OCI-LY1 (cell line): ENCODE results near the gene ACTR3C.
A peak's percentile ranks its signal among the peaks of the same experiment; 100 is the strongest.

Source experiments
- H2AFZ ChIP-seq: fragments of 200-600 bp; sonication (generic), shearing (Covaris generic); 2 replicates; pipeline ENCODE4 v1.6.0; 2014; ENCODE audit warnings: antibody characterized with exemption, mild to moderate bottlenecking, low read length
- H3F3A ChIP-seq: fragments of 200-600 bp; sonication (generic), shearing (Covaris generic); 2 replicates; pipeline ENCODE4 v1.6.0; 2014; ENCODE audit warnings: mild to moderate bottlenecking, antibody characterized with exemption, low read length, moderate library complexity; ENCODE audit not compliant: insufficient read depth
- H3K27ac ChIP-seq: fragments of 200-600 bp; sonication (generic); 2 replicates; pipeline ENCODE4 v1.5.1; 2014; ENCODE audit warnings: low read length, mixed run types, mild to moderate bottlenecking, low read depth; ENCODE audit not compliant: poor library complexity, severe bottlenecking
- H3K27me3 ChIP-seq: fragments of 200-600 bp; sonication (generic); 2 replicates; pipeline ENCODE4 v1.6.0; 2014; ENCODE audit warnings: antibody characterized with exemption, mild to moderate bottlenecking, low read length, moderate library complexity; ENCODE audit not compliant: insufficient read depth
- H3K36me3 ChIP-seq: fragments of 200-600 bp; sonication (generic); 2 replicates; pipeline ENCODE4 v1.6.1; 2014; ENCODE audit warnings: mild to moderate bottlenecking, antibody characterized with exemption, low read length, moderate library complexity, mixed read lengths; ENCODE audit not compliant: insufficient read depth
- H3K4me1 ChIP-seq: fragments of 200-600 bp; sonication (generic); 2 replicates; pipeline ENCODE4 v1.5.1; 2014; ENCODE audit warnings: mild to moderate bottlenecking, low read length, moderate library complexity; ENCODE audit not compliant: insufficient read depth, severe bottlenecking
- H3K4me2 ChIP-seq: fragments of 200-600 bp; sonication (generic), shearing (Covaris generic); 2 replicates; pipeline ENCODE4 v1.6.1; 2014; ENCODE audit warnings: low read length
- H3K4me3 ChIP-seq: fragments of 200-600 bp; sonication (generic); 2 replicates; pipeline ENCODE4 v1.5.1; 2014; ENCODE audit warnings: low read length, low read depth, mild to moderate bottlenecking, mixed read lengths; ENCODE audit not compliant: poor library complexity, severe bottlenecking
- H3K79me2 ChIP-seq: fragments of 200-600 bp; shearing (Covaris generic); 2 replicates; pipeline ENCODE4 v1.6.1; 2016; ENCODE audit warnings: mixed run types, low read length, mixed read lengths; ENCODE audit not compliant: insufficient read depth
- H3K9ac ChIP-seq: fragments of 200-600 bp; sonication (generic), shearing (Covaris generic); 2 replicates; pipeline ENCODE4 v1.6.1; 2014; ENCODE audit warnings: mild to moderate bottlenecking, low read length, mixed read lengths
- H3K9me2 ChIP-seq: fragments of 200-600 bp; sonication (generic), shearing (Covaris generic); 2 replicates; pipeline ENCODE4 v1.6.1; 2014; ENCODE audit warnings: low read depth, mild to moderate bottlenecking, low read length, mixed read lengths
- H3K9me3 ChIP-seq: fragments of 200-600 bp; shearing (Covaris generic); 2 replicates; pipeline ENCODE4 v1.6.1; 2014; ENCODE audit warnings: low read length, mixed read lengths
- H4K20me1 ChIP-seq: fragments of 200-600 bp; sonication (generic), shearing (Covaris generic); 2 replicates; pipeline ENCODE4 v1.6.0; 2016; ENCODE audit warnings: mild to moderate bottlenecking, low read length; ENCODE audit not compliant: insufficient read depth
- EZH2 ChIP-seq: fragments of 200-600 bp; sonication (generic), shearing (Covaris generic); IDR thresholded peaks from 2 replicates; pipeline ENCODE4 v1.8.0; 2017; ENCODE audit warnings: borderline replicate concordance, mixed run types, mild to moderate bottlenecking, antibody characterized with exemption, low read length, moderate library complexity, mixed read lengths
- TF ChIP-seq, protein P1 (sequence below): fragments of 200-600 bp; sonication (generic), shearing (Covaris generic); IDR thresholded peaks from 2 replicates; pipeline ENCODE4 v1.5.1; 2017; ENCODE audit warnings: mild to moderate bottlenecking, antibody characterized with exemption, low read length, moderate library complexity, mixed read lengths

ACTR3C gene

DNA sequence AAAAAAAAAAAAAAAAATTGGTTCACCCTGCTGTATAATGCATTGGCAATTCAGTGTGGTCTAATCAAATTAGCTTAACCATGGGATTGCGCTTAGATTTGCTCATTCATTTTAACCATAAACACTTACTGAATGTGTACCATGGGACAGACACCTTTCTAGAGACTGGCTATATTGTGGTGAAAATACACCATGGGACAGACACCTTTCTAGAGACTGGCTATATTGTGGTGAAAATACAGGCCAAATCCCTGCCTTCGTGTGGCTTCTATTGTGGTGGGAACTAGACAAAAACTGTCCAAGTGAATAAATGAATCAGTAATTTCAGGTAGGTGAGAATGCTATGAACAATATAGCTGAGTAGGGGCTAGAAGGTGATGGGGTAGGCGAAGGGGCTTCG is 35.1 kb upstream of the ACTR3C start:
- Histone ChIP-seq H3K27me3 (no peaks in the 10 kb centered on the region), H3K9ac (no peak overlapping the region; the same call in 1 of the 2 replicates), H3K4me1 (peaks cover 56% of the 10 kb centered on the region), H3K9me2 (no peaks in the 10 kb centered on the region), H3K79me2 (no peaks in the 10 kb centered on the region), H4K20me1 (no peaks in the 10 kb centered on the region), H3F3A (0 out of 2 replicates have a peak, but pooled peaks cover 10% of the 10 kb centered on the region), H3K4me2 (no peak overlapping the region), H3K9me3 (no peaks in the 10 kb centered on the region), H3K27ac (peak overlapping the region; percentile 83), H3K36me3 (no peaks in the 10 kb centered on the region), H2AFZ (no peak overlapping the region), H3K4me3 (no peak overlapping the region)
- TF ChIP-seq, protein P1, sequence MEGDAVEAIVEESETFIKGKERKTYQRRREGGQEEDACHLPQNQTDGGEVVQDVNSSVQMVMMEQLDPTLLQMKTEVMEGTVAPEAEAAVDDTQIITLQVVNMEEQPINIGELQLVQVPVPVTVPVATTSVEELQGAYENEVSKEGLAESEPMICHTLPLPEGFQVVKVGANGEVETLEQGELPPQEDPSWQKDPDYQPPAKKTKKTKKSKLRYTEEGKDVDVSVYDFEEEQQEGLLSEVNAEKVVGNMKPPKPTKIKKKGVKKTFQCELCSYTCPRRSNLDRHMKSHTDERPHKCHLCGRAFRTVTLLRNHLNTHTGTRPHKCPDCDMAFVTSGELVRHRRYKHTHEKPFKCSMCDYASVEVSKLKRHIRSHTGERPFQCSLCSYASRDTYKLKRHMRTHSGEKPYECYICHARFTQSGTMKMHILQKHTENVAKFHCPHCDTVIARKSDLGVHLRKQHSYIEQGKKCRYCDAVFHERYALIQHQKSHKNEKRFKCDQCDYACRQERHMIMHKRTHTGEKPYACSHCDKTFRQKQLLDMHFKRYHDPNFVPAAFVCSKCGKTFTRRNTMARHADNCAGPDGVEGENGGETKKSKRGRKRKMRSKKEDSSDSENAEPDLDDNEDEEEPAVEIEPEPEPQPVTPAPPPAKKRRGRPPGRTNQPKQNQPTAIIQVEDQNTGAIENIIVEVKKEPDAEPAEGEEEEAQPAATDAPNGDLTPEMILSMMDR = no peak
- no peak for TF ChIP-seq EZH2

DNA sequence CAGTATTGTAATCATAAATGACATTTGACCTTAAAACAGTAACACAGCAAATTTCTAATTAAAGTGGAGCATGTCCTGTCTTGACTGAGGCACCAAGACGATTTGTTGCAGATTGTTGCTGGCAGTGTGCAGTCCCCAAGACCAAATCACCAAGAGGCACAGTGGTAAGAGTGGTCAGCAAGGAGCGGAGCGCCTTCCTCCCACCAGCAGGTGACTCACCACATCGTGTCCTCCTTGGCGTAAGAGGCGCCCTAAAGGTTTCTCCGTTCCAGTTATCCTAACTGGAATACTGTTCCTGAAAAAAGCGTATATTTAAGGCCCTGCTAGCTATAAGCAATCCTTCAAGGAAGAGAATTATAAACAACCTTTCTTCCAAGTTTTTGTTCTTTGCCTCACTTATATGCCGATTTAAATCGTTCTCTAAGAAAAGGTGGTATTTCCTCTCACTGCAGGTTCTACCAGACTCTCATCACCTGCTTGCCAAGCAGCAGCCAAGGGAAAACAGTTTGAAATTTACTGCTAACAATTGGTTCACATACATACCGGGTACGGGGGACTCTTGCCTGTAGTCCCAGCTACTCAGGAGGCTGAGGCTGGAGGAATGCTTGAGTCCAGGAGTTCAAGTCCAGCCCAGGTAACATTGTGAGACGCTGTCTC is 34.6 kb upstream of the ACTR3C start:
- Histone ChIP-seq H3K27me3 (no peaks in the 10 kb centered on the region), H3K4me2 (peak overlapping the region; percentile 50), H3K9me2 (no peaks in the 10 kb centered on the region), H3K4me1 (peaks cover 55% of the 10 kb centered on the region), H3K9ac (peak overlapping the region; percentile 17; the same call in 1 of the 2 replicates), H3K9me3 (no peaks in the 10 kb centered on the region), H3K4me3 (no peak overlapping the region), H3K79me2 (no peaks in the 10 kb centered on the region), H2AFZ (0 out of 2 replicates have a peak overlapping the region, but pooled peaks have one; percentile 6), H4K20me1 (no peaks in the 10 kb centered on the region), H3F3A (0 out of 2 replicates have a peak, but pooled peaks cover 10% of the 10 kb centered on the region), H3K36me3 (no peaks in the 10 kb centered on the region), H3K27ac (peak overlapping the region; percentile 83)
- TF ChIP-seq, protein P1 = peak; percentile 16; the same call in 1 of the 2 replicates
- no peak for TF ChIP-seq EZH2

DNA sequence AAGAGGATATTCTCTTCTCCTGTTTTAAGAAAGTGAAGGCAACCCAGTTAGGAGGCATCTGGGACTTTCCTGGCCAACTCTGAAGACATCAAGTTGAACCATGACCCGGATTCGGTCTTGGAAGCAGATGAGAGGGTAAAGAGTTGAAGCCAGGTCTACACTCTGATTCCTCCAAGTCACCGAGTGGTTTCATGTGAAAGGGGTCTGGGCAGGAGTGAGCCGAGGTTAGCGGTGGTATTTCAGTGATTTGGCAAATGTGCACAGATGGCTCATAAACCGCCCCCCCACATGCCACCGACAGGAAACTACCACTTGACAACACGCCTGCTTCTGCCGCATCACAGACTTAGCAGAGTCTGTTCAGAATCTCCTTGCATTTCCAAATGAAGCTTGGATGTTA is 33.9 kb upstream of the ACTR3C start:
- peak overlapping the region; percentile 5 for H3K4me3 ChIP-seq
- peaks cover 49% of the 10 kb centered on the region for H3K4me1 ChIP-seq
- 0 out of 2 replicates have a peak overlapping the region, but pooled peaks have one; percentile 6 for H2AFZ ChIP-seq
- H3K4me2 ChIP-seq = peak overlapping the region; percentile 50
- peak overlapping the region; percentile 83 for H3K27ac ChIP-seq
- no peaks in the 10 kb centered on the region for H3K9me3 ChIP-seq
- TF ChIP-seq, protein P1 = no peak
- no peak for TF ChIP-seq EZH2
- 0 out of 2 replicates have a peak, but pooled peaks cover 10% of the 10 kb centered on the region for H3F3A ChIP-seq
- H3K27me3 ChIP-seq = no peaks in the 10 kb centered on the region
- H4K20me1 ChIP-seq = no peaks in the 10 kb centered on the region
- H3K9me2 ChIP-seq = no peaks in the 10 kb centered on the region
- no peaks in the 10 kb centered on the region for H3K36me3 ChIP-seq
- peak overlapping the region; percentile 17; the same call in 1 of the 2 replicates for H3K9ac ChIP-seq
- no peaks in the 10 kb centered on the region for H3K79me2 ChIP-seq
